ENCODE measurements around the gene TMPRSS4.

The TMPRSS4 gene

DNA sequence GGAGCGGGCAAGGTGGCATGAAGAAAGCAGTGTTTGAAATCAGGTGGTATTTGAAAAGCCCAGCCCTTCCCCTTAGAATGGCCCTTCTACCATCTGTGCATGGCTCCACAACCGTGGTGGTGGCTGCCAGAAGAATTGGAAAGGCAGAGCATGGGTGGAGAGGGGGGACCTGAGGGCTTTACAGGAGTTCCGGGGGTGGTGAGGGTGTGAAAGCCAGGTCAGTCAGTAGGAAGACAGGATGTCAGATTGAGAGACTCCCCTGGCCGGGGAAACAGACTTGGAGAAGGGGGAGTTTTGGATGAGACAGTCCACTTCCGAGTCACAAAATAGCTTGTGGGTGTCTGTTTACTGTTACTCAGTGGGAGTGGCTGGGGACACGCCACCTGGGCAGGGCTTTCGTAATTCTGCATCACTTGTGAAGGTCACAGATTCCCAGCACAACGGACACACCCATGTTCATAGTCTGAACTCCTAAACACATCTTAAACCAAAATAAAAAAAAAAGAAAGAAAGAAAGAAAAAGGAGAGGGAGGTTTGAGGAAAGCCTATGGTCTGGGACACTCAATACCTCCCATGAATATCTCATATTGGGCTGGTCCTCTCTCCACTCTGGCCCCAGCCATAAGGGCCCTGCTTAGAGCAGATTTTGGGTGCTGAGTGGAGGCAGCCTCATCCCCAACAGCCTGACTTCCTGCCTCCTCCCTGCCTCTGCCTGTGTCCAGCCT, 34.3 kb downstream of the TMPRSS4 start:
- Histone ChIP-seq H3K27me3 (ENCODE audit: control insufficient read depth, insufficient read depth, low read length) (no peaks in the 10 kb centered on the region), H3K4me1 (no peaks in the 10 kb centered on the region), H3K4me3 (ENCODE audit: low read depth, low read length) (no peak overlapping the region), H2AFZ (no peak overlapping the region), H3K27ac (no peak overlapping the region), H3K9me3 (ENCODE audit: control insufficient read depth, low read length) (no peaks in the 10 kb centered on the region), H3K36me3 (ENCODE audit: control insufficient read depth, insufficient read depth, low read length) (no peaks in the 10 kb centered on the region), H3K9ac (no peak overlapping the region), H3K4me2 (ENCODE audit: low read length) (no peak overlapping the region), H3K79me2 (no peaks in the 10 kb centered on the region)
- TF ChIP-seq, protein P1, sequence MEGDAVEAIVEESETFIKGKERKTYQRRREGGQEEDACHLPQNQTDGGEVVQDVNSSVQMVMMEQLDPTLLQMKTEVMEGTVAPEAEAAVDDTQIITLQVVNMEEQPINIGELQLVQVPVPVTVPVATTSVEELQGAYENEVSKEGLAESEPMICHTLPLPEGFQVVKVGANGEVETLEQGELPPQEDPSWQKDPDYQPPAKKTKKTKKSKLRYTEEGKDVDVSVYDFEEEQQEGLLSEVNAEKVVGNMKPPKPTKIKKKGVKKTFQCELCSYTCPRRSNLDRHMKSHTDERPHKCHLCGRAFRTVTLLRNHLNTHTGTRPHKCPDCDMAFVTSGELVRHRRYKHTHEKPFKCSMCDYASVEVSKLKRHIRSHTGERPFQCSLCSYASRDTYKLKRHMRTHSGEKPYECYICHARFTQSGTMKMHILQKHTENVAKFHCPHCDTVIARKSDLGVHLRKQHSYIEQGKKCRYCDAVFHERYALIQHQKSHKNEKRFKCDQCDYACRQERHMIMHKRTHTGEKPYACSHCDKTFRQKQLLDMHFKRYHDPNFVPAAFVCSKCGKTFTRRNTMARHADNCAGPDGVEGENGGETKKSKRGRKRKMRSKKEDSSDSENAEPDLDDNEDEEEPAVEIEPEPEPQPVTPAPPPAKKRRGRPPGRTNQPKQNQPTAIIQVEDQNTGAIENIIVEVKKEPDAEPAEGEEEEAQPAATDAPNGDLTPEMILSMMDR (IDR thresholded peaks at IDR 0.05), result no peak

DNA sequence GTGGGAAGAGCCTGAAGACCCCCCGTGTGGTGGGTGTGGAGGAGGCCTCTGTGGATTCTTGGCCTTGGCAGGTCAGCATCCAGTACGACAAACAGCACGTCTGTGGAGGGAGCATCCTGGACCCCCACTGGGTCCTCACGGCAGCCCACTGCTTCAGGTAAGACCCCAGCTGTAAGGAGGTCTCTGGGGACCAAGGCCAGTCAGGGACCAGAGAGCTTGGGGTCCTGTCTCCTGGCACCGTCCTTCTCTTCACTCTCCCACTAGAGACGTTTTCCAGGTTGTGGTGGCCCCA, 34.8 kb downstream of the TMPRSS4 start:
- Histone ChIP-seq H3K9ac (no peak overlapping the region), H3K9me3 (ENCODE audit: control insufficient read depth, low read length) (no peaks in the 10 kb centered on the region), H3K4me1 (no peaks in the 10 kb centered on the region), H2AFZ (no peak overlapping the region), H3K4me3 (ENCODE audit: low read depth, low read length) (no peak overlapping the region), H3K36me3 (ENCODE audit: control insufficient read depth, insufficient read depth, low read length) (no peaks in the 10 kb centered on the region), H3K4me2 (ENCODE audit: low read length) (no peak overlapping the region), H3K79me2 (no peaks in the 10 kb centered on the region), H3K27me3 (ENCODE audit: control insufficient read depth, insufficient read depth, low read length) (no peaks in the 10 kb centered on the region), H3K27ac (no peak overlapping the region)
- TF ChIP-seq, protein P1 (IDR thresholded peaks at IDR 0.05), result no peak

DNA sequence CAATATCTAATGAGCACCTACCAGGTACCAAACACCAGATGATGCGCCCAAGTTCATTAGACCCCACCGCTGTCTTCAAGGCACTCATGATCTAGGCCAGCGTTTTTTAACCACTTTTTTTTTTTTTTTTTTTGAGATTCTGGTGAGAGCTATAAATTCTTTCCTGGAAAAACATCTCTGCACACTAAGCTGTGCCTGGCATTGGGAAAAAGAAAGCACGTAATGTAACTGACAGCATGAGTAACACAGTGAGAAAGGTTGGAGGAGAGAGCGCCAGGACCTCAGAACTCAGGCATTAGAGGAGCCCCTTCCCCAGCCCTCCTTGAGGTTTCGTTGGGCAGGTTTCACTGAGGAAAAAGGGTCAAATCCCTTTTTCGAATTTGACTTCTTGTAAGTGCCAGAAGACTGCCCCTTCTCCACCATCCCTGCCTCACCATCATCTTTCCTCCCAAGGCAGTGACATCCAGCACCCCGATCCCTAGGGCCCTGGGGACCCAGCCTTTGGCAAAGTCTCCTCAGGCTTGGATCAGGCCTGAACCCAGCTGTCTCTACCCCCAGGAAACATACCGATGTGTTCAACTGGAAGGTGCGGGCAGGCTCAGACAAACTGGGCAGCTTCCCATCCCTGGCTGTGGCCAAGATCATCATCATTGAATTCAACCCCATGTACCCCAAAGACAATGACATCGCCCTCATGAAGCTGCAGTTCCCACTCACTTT, 36.0 kb downstream of the TMPRSS4 start:
- H3K9me3 ChIP-seq (ENCODE audit: control insufficient read depth, low read length), result no peaks in the 10 kb centered on the region
- no peak overlapping the region for H3K9ac ChIP-seq
- TF ChIP-seq, protein P1 (IDR thresholded peaks at IDR 0.05), result no peak
- H3K4me2 ChIP-seq (ENCODE audit: low read length), result no peak overlapping the region
- H2AFZ ChIP-seq, result no peak overlapping the region
- no peak overlapping the region for H3K4me3 ChIP-seq (ENCODE audit: low read depth, low read length)
- H3K36me3 ChIP-seq (ENCODE audit: control insufficient read depth, insufficient read depth, low read length), result no peaks in the 10 kb centered on the region
- no peaks in the 10 kb centered on the region for H3K4me1 ChIP-seq
- H3K27ac ChIP-seq, result no peak overlapping the region
- no peaks in the 10 kb centered on the region for H3K27me3 ChIP-seq (ENCODE audit: control insufficient read depth, insufficient read depth, low read length)
- H3K79me2 ChIP-seq, result no peaks in the 10 kb centered on the region

DNA sequence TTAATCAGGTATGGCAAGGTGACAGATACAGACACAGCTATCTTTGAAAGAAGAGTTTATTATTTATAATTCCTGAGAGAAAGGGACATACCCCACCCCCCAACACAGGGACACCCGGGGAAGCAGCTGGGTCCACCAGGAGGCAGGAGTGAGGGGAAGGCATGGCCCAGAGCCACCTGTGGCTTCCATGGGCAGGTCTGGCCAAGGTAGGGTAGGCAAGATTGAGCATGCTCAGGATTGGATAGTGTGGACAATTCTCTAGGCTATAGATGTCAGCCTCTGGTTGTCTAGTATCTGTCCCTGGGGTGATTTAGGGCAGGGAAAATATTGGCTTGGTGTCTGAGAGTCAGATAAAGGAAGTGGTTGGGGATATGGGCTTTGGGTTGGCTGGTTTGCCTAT, 37.4 kb downstream of the TMPRSS4 start:
- H3K9me3 ChIP-seq (ENCODE audit: control insufficient read depth, low read length), result no peaks in the 10 kb centered on the region
- H3K9ac ChIP-seq, result no peak overlapping the region
- no peak overlapping the region for H3K4me3 ChIP-seq (ENCODE audit: low read depth, low read length)
- no peaks in the 10 kb centered on the region for H3K27me3 ChIP-seq (ENCODE audit: control insufficient read depth, insufficient read depth, low read length)
- no peaks in the 10 kb centered on the region for H3K36me3 ChIP-seq (ENCODE audit: control insufficient read depth, insufficient read depth, low read length)
- TF ChIP-seq, protein P1 (IDR thresholded peaks at IDR 0.05), result no peak
- no peak overlapping the region for H3K4me2 ChIP-seq (ENCODE audit: low read length)
- no peak overlapping the region for H3K27ac ChIP-seq
- no peaks in the 10 kb centered on the region for H3K79me2 ChIP-seq
- H3K4me1 ChIP-seq, result no peaks in the 10 kb centered on the region
- H2AFZ ChIP-seq, result no peak overlapping the region

DNA sequence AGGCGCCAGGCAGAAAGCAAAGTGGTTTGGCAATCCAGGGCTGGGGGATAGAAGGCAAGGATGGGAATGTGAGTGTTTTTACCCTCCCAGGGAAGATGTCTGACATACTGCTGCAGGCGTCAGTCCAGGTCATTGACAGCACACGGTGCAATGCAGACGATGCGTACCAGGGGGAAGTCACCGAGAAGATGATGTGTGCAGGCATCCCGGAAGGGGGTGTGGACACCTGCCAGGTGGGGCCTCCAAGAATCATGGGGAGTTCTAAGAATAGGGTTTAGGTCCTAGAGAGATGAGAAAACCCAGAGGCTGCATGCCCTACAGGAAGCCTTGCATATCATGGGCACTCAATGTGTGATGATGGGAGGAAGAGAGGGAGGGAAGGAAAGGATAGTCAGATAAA, 38.2 kb downstream of the TMPRSS4 start:
- Histone ChIP-seq H2AFZ (no peak overlapping the region), H3K9me3 (ENCODE audit: control insufficient read depth, low read length) (no peaks in the 10 kb centered on the region), H3K4me2 (ENCODE audit: low read length) (no peak overlapping the region), H3K27me3 (ENCODE audit: control insufficient read depth, insufficient read depth, low read length) (no peaks in the 10 kb centered on the region), H3K27ac (no peak overlapping the region), H3K36me3 (ENCODE audit: control insufficient read depth, insufficient read depth, low read length) (no peaks in the 10 kb centered on the region), H3K79me2 (no peaks in the 10 kb centered on the region), H3K4me1 (no peaks in the 10 kb centered on the region), H3K4me3 (ENCODE audit: low read depth, low read length) (no peak overlapping the region), H3K9ac (no peak overlapping the region)
- TF ChIP-seq, protein P1 (IDR thresholded peaks at IDR 0.05), result no peak

Measured in parathyroid adenoma (tissue), 2 donors.